ENCODE measurements around the gene NPAS2. TPM values are rescaled to one million over a fixed set of nuclear protein-coding genes. Genes with fewer than 3 reads are reported as not detected.

The NPAS2 gene
- polyA plus RNA-seq, 3 donors: 13.2 to 20.2 (median 14.5) TPM

DNA sequence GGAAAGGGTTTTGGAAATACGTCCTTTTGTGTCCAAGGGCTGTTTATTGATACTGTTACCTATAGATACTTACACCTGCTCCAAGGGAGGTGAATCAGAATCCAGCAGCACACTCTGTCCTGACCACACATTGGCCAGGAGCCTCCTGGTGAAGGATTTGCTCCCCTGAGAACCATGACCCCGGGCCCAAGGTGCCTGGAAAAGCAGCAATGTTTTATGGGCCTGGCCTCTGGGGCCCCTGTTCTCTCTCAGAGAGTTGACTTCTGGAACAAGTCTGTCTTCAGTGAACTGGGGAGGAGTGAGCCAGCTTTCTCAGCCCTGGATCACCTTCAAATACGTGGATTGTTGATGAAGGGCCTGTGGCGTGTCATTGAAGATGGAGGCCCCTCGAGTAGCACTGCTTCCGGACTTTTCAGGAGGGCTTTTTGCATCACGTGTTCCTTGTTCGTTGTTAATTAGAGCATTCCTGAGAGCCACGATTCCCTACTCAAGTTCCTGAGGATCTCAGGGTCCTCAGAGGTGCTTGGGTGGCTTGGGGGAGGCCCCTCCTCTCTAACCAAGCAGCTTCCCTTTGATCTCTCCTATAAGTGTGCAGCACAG lies 103.6 kb downstream of the NPAS2 start:
- DNase-seq (ENCODE audit: extremely low read depth in 1 of 11, low read depth in 9 of 11, low spot score in 4 of 11): no peak

- no peak for DNase-seq (ENCODE audit: extremely low read depth in 1 of 11, low read depth in 9 of 11, low spot score in 4 of 11)
Measured at GRCh38 chr2:100924122-100924519, 104.2 kb downstream of the NPAS2 start.

GRCh38 chr2:100924520-100925451 lies 104.8 kb downstream of the NPAS2 start:
- DNase-seq (ENCODE audit: extremely low read depth in 1 of 11, low read depth in 9 of 11, low spot score in 4 of 11): no peak

DNA sequence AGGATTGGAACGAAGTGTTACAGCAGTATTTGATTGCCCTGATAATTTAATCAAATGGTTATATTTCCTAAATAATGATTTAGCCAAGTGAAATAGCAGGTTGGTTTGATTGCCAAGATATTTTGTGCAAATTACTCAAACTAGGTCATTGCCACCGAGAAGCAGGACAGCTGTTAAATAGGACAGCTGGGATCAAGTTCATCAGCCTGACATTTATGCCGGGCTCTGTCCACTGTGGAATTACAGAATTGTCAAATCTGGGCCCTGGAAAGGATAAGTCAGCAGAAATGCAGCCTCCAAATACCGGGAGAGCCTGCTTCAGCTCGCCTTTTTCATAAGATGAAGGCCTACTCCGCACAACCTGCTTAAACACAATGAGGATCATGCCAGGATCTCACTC lies 108.3 kb downstream of the NPAS2 start:
- DNase-seq (ENCODE audit: extremely low read depth in 1 of 11, low read depth in 9 of 11, low spot score in 4 of 11): no peak

DNA sequence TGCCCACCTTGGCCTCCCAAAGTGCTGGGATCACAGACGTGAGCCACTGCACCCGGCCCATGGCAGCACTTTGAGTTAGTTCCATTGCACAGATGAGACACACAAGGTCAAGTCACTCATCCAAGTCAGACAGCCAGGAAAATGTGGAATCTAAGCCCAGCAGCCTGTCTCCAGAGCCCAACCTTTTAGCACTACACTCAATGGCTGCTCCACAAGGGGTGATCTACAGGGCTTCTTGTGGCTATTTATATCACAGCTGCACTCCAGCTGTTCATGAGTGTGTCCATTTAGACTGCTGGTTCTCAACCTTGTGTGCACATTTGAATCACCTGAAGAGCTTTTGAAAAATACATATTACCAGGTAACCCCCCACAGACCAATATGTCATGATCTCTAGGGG lies 109.2 kb downstream of the NPAS2 start:
- no peak for DNase-seq (ENCODE audit: extremely low read depth in 1 of 11, low read depth in 9 of 11, low spot score in 4 of 11)

DNA sequence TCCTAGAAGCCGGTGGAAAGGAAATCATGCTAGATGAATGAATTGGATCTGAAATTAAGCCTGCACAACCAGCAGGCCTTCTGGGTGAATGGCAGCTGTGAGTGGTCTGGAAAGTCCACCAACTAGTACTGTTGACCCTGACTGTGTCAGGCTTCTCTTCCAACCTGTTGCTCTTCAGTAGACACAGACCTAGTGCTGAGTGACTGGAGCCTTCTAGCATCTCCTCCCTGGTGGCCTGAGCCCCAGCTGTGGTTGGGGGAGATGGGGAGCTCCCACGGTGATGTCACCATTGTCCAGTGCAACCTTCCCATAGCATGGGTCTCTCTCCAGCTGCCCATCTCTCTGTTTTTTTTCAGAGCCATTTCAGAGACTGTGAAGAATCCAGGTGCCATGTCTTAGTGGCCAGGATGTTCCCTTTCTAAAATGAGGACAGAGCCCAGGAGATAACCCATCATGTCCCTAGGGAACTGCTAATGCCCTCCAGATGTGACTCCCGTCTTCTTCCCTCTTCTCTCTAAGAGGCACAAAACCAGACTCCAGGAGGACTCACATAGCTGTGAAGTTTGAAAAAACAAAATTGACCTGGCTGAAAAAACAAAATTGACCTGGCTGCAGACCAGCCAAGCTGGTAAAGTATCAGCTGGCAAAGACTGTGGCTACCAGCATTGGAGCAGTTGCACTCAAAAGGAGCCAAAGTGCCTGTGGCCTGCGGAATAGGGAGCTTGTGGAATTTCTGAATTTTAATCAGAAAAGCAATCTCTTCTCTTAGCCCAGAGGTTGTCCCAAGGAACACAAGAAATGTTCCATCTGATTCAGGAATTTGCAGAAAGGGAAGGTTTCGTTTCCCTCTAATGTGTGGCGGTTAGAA lies 114.8 kb downstream of the NPAS2 start:
- DNase-seq (ENCODE audit: extremely low read depth in 1 of 11, low read depth in 9 of 11, low spot score in 4 of 11): no peak

GRCh38 chr2:100935372-100935752 lies 115.4 kb downstream of the NPAS2 start:
- no peak for DNase-seq (ENCODE audit: extremely low read depth in 1 of 11, low read depth in 9 of 11, low spot score in 4 of 11)

DNA sequence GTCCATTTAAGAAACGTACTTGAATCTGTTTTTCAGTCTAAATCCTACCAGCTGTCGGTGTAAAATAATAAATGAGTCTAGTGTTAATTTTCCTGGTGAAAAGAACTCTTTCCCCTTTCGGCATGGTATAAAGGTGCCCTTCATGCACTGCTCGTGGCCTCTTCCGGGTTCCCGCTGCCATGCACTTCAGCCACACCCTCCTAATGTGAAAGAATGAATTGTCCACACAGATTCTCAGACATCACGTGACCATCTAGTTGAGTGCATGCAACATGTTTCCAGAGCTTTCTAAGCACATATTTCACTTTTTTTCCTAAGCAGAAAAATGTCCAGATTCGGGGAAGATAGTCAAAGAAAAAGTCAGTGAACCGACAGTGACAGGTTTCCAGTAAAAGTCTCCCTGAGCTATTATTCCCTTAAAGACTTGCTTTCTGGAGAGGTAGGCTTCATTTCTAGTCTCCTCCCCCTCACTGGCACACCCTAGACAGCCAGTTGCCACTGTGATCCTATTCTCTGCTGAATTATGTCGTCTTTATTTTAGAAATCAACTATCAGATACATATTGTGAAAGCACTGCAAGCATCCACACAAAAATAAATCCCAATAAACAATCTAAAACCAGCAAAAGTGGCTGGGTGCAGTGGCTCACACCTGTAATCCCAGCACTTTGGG lies 116.3 kb downstream of the NPAS2 start:
- DNase-seq (ENCODE audit: extremely low read depth in 1 of 11, low read depth in 9 of 11, low spot score in 4 of 11): no peak

- DNase-seq (ENCODE audit: extremely low read depth in 1 of 11, low read depth in 9 of 11, low spot score in 4 of 11): no peak
Measured at GRCh38 chr2:100936972-100937542, 117.1 kb downstream of the NPAS2 start.

DNA sequence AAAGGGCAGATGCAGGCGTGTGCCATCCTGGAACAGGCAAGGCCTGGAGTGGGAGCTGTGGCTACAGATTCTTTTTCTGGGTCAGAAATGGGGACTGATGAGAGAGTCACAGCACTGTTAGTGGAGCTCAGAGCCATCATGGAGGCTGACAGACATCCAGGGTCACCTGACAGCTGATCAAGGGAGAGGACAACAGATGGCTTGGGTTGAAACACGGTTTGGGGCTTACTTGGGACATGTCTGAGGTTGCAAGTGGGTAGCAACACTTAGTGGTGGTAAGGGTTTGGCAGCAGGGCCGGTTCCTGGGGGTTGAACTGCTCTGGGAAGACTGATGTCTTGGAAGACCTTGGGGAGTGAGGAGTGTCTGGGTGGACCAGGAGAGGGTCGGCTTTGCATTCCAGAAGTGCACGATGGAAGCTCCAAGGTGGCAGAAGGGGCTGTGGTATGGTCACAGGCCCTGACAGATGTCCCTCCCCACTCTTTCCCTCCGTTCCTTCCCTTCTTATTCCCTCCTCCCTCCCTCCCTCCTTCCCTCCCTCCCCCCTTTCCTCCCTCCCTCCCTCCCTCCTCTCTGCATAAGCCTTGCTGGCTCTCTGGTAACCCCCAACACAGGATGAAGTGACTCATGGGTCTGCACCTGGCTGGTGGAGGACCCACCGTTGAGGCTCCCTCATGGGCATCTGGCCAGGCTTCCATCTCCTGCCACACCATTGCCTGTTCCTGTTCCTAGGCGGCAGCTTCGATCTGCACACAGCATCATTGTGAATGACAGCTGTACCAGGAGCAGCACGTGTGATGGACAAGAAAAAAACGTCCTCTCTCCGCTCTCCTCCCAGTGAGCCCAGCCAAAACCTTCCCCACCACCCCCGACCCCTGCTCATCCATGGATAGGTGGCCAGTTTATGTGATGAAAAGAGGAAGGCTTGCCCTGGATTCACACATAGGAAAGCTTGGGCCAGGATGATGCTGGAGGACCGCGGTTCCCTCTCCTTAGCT lies 118.4 kb downstream of the NPAS2 start:
- DNase-seq (ENCODE audit: extremely low read depth in 1 of 11, low read depth in 9 of 11, low spot score in 4 of 11): no peak

DNA sequence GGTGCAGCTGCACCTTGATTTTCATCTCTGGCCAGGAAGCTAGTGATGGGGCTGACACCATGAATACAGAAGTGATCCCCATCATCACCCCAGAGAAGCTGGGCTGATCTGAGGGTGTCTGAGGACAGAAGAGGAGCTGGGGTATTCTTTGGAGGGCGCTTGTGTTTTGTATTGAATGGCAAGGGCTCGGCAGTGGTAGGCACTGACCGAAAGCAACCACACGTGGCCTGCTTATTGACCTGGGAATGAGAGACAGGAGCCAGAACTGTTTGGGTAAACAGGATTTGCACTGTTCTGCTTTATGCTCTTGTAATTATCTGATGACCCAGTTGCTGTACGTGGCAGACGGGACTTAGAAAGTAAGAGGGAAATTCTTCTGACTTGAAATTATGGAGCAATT lies 119.5 kb downstream of the NPAS2 start:
- no peak for DNase-seq (ENCODE audit: extremely low read depth in 1 of 11, low read depth in 9 of 11, low spot score in 4 of 11)

DNA sequence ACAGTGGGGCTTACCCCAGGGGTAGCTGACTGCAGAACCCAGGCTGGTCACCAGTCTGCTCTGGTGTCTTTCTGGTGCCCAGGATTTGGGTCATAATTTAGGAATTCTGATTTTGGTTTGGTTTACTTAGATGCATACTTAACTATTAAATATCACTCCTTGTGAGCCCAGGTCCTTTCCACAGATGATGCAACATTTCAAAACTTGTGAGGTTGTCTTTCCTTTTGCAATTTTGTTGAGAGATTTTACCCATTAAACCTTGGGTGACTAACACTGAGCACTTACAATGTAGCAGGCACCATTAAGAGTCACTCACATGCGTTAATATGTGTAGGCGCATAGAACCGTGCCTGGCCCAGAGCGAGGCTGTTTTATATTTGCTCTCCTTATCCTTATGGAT lies 120.3 kb downstream of the NPAS2 start:
- DNase-seq (ENCODE audit: extremely low read depth in 1 of 11, low read depth in 9 of 11, low spot score in 4 of 11): no peak

DNA sequence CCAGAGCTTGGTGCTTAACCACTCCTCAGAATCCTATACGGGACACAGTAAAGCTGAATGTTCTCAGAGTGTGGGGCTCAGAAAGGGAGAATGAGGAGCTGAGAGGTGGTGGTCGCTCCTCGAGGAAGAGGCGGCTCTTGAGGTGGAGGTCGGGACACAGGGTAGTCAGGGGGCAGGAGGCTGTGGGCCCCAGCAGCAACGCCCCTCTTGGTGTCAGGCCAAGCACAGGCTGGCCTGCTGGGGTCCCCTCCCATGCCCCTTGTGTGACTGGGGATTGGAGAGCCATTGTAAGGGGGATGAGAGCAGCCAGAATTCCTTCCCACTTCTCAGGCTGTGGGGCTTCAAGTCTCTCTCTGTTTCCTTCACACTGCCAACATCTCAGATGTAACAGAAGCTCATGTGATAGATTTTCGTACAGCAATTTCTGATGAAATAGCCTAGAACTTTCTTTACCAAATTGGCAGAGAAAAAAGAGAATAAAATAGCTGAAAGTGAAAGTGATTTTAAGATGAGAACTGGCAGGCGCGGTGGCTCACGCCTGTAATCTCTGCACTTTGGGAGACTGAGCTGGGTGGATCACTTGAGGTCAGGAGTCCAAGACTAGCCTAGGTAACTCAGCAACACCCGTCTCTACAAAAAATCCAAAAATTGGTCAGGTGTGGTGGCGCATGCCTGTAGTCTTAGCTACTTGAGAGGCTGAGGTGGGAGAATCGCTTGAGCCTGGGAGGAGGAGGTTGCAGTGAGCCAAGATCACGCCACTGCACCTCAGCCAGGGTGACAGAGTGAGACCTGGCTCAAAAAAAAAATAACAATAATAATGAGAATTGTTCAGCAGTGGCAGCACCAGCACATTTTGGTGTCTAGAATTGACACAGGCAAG lies 121.1 kb downstream of the NPAS2 start:
- no peak for DNase-seq (ENCODE audit: extremely low read depth in 1 of 11, low read depth in 9 of 11, low spot score in 4 of 11)

GRCh38 chr2:100941646-100942240 lies 121.8 kb downstream of the NPAS2 start:
- DNase-seq (ENCODE audit: extremely low read depth in 1 of 11, low read depth in 9 of 11, low spot score in 4 of 11): no peak

GRCh38 chr2:100944617-100945432 lies 124.9 kb downstream of the NPAS2 start:
- no peak for DNase-seq (ENCODE audit: extremely low read depth in 1 of 11, low read depth in 9 of 11, low spot score in 4 of 11)

- DNase-seq (ENCODE audit: extremely low read depth in 1 of 11, low read depth in 9 of 11, low spot score in 4 of 11): no peak
Measured at GRCh38 chr2:100945433-100945740, 125.4 kb downstream of the NPAS2 start.
